Measurements from ENCODE around the gene ZFP92.

Gene ZFP92

GRCh38 chrX:153457827-153458466 is 46.7 kb downstream of the ZFP92 start:
- Histone ChIP-seq H3K27ac (ENCODE audit: poor library complexity, severe bottlenecking) (no peak overlapping the region), H3K4me3 (ENCODE audit: severe bottlenecking) (no peak overlapping the region), H3K27me3 (ENCODE audit: insufficient read depth, poor library complexity, severe bottlenecking) (no peaks in the 10 kb centered on the region), H3K4me1 (ENCODE audit: insufficient read depth, poor library complexity, severe bottlenecking) (no peaks in the 10 kb centered on the region), H3K36me3 (ENCODE audit: low read depth) (peaks cover 4% of the 10 kb centered on the region; the same call in 1 of the 2 replicates), H3K9me3 (ENCODE audit: severe bottlenecking) (no peaks in the 10 kb centered on the region)
- TF ChIP-seq CTCF (IDR thresholded peaks at IDR 0.05; ENCODE audit: poor library complexity, severe bottlenecking), result no peak
- ATAC-seq (ENCODE audit: low read depth) (no peak), DNase-seq (ENCODE audit: low spot score) (no peak)

GRCh38 chrX:153458476-153458875 is 47.2 kb downstream of the ZFP92 start:
- Histone ChIP-seq H3K9me3 (ENCODE audit: severe bottlenecking) (no peaks in the 10 kb centered on the region), H3K4me3 (ENCODE audit: severe bottlenecking) (no peak overlapping the region), H3K4me1 (ENCODE audit: insufficient read depth, poor library complexity, severe bottlenecking) (no peaks in the 10 kb centered on the region), H3K27me3 (ENCODE audit: insufficient read depth, poor library complexity, severe bottlenecking) (no peaks in the 10 kb centered on the region), H3K36me3 (ENCODE audit: low read depth) (peaks cover 4% of the 10 kb centered on the region; the same call in 1 of the 2 replicates), H3K27ac (ENCODE audit: poor library complexity, severe bottlenecking) (no peak overlapping the region)
- TF ChIP-seq CTCF (IDR thresholded peaks at IDR 0.05; ENCODE audit: poor library complexity, severe bottlenecking), result no peak
- ATAC-seq (ENCODE audit: low read depth) (no peak), DNase-seq (ENCODE audit: low spot score) (no peak)

GRCh38 chrX:153459986-153460385 is 48.7 kb downstream of the ZFP92 start:
- Histone ChIP-seq H3K4me1 (ENCODE audit: insufficient read depth, poor library complexity, severe bottlenecking) (no peaks in the 10 kb centered on the region), H3K36me3 (ENCODE audit: low read depth) (peaks cover 4% of the 10 kb centered on the region; the same call in 1 of the 2 replicates), H3K27me3 (ENCODE audit: insufficient read depth, poor library complexity, severe bottlenecking) (no peaks in the 10 kb centered on the region), H3K27ac (ENCODE audit: poor library complexity, severe bottlenecking) (no peak overlapping the region), H3K9me3 (ENCODE audit: severe bottlenecking) (no peaks in the 10 kb centered on the region), H3K4me3 (ENCODE audit: severe bottlenecking) (no peak overlapping the region)
- no peak for TF ChIP-seq CTCF (IDR thresholded peaks at IDR 0.05; ENCODE audit: poor library complexity, severe bottlenecking)
- DNase-seq (ENCODE audit: low spot score) (no peak), ATAC-seq (ENCODE audit: low read depth) (no peak)

- no peak for DNase-seq (ENCODE audit: low spot score)
- Histone ChIP-seq H3K4me1 (ENCODE audit: insufficient read depth, poor library complexity, severe bottlenecking) (no peaks in the 10 kb centered on the region), H3K36me3 (ENCODE audit: low read depth) (peaks cover 4% of the 10 kb centered on the region; the same call in 1 of the 2 replicates), H3K27me3 (ENCODE audit: insufficient read depth, poor library complexity, severe bottlenecking) (no peaks in the 10 kb centered on the region), H3K9me3 (ENCODE audit: severe bottlenecking) (no peaks in the 10 kb centered on the region), H3K4me3 (ENCODE audit: severe bottlenecking) (no peak overlapping the region), H3K27ac (ENCODE audit: poor library complexity, severe bottlenecking) (no peak overlapping the region)
- peak; percentile 56 for TF ChIP-seq CTCF (IDR thresholded peaks at IDR 0.05; ENCODE audit: poor library complexity, severe bottlenecking)
- ATAC-seq (ENCODE audit: low read depth), result peak; percentile 62; the same call in 1 of the 3 replicates
These were observed 49.6 kb downstream of the ZFP92 start for GRCh38 chrX:153460826-153461225.
